ENCODE results near the gene ADCY7.

Gene ADCY7

DNA sequence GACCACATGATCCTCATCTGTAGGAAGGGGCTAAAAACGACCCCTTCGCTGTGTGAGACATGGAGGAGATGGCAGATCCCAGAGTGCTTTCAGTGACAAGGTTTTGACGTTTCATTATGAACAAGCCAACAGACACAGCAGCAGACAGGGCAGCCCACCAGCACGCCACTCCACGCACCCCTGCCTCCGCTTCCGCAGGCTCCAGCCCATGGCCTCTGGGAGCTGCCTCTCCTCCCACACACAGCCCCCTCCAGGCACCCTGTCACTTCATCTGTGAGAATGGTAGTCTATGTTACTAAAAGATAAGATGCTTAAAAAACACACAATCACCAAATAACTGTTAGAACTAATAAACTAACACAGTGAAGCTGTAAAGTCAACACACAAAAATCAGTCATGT is 12.3 kb upstream of the ADCY7 start:
- no peak for DNase-seq (ENCODE audit: extremely low spot score)
- POLR2A ChIA-PET, result interaction anchor here (0.9 kb wide), 1 partner anchor 13 kb away, joined by 3 read pairs; no protein-coding TSS in a partner anchor

DNA sequence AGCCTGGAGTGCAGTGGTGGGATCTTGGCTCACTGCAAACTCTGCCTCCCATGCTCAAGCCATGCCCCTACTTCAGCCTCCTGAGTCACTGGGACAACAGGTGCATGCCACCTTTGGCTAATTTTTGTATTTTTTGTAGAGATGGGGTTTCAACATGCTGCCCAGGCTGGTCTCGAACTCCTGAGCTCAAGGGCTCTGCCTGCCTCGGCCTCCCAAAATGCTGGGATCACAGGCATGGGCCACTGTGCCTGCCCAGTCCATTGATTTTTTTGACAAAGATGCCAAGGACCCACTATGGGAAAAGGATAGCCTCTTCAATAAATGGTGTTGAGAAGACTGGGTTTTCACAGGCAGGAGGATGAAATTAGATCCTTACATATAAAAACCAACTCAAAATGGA is 10.8 kb upstream of the ADCY7 start:
- DNase-seq (ENCODE audit: extremely low spot score), result no peak
- POLR2A ChIA-PET, result no interaction called here
- CTCF ChIA-PET, result interaction anchor here (0.7 kb wide), 1 partner anchor 550 kb away, joined by 3 read pairs; no protein-coding TSS in a partner anchor
- TF ChIP-seq PKNOX1 (IDR thresholded peaks at IDR 0.05), result no peak
- no peak for TF ChIP-seq TARDBP (IDR thresholded peaks at IDR 0.05)
- TF ChIP-seq ARNT (IDR thresholded peaks at IDR 0.05), result no peak
- TF ChIP-seq ZNF384 (IDR thresholded peaks at IDR 0.05), result no peak
- no peak for TF ChIP-seq FOXM1 (IDR thresholded peaks at IDR 0.05; ENCODE audit: borderline replicate concordance)
- no peak for TF ChIP-seq L3MBTL2 (conservative IDR thresholded peaks at IDR 0.05)
- TF ChIP-seq HDGF (IDR thresholded peaks at IDR 0.05; ENCODE audit: borderline replicate concordance), result no peak
- TF ChIP-seq FOXK2 (IDR thresholded peaks at IDR 0.05), result no peak
- no peak for TF ChIP-seq FOXA1 (IDR thresholded peaks at IDR 0.05)
- no peak for TF ChIP-seq ELF4 (IDR thresholded peaks at IDR 0.05)
- TF ChIP-seq LEF1 (IDR thresholded peaks at IDR 0.05; ENCODE audit: borderline replicate concordance), result no peak
- no peak for TF ChIP-seq BHLHE40 (IDR thresholded peaks at IDR 0.05; ENCODE audit: borderline replicate concordance)
- TF ChIP-seq SUZ12 (IDR thresholded peaks at IDR 0.05), result no peak
- no peak for TF ChIP-seq CTBP1 (IDR thresholded peaks at IDR 0.05; ENCODE audit: borderline replicate concordance)
- TF ChIP-seq NFRKB (IDR thresholded peaks at IDR 0.05), result no peak
- TF ChIP-seq SP1 (IDR thresholded peaks at IDR 0.05), result no peak

More for the DNA sequence above, 12.3 kb upstream of the ADCY7 start:
- no peak for TF ChIP-seq ZNF384 (IDR thresholded peaks at IDR 0.05)
- TF ChIP-seq ELF4 (IDR thresholded peaks at IDR 0.05), result no peak
- TF ChIP-seq TARDBP (IDR thresholded peaks at IDR 0.05), result no peak
- CTCF ChIA-PET, result no interaction called here

DNA sequence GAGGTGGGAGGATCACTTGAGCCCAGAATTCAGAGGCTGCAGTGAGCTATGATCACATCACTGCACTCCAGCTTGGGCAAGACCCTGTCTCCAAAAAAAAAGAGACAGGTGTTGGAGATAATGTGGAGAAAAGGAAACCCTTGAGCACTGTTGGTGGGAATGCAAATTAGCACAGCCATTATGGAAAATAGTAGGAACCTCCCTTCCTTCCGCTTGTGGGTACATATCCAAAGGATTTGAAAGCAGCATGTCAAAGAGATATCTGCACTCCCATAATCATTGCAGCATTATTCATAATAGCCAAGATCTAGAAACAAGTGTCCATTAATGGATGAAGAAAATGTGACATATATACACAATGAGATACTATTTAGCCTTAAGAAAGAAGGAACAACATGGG is 9.7 kb upstream of the ADCY7 start:
- TF ChIP-seq NFRKB (IDR thresholded peaks at IDR 0.05) (no peak), FOXA1 (IDR thresholded peaks at IDR 0.05) (no peak), ZNF384 (IDR thresholded peaks at IDR 0.05) (no peak), ELF4 (IDR thresholded peaks at IDR 0.05) (no peak), PKNOX1 (IDR thresholded peaks at IDR 0.05) (no peak), FOXM1 (IDR thresholded peaks at IDR 0.05; ENCODE audit: borderline replicate concordance) (no peak), ARNT (IDR thresholded peaks at IDR 0.05) (no peak), L3MBTL2 (conservative IDR thresholded peaks at IDR 0.05) (no peak)
- DNase-seq (ENCODE audit: extremely low spot score), result no peak
- ChIA-PET POLR2A (no interaction called here), CTCF (no interaction called here)

GRCh38 chr16:50257876-50258275 is 8.5 kb upstream of the ADCY7 start:
- POLR2A ChIA-PET, result no interaction called here
- CTCF ChIA-PET, result no interaction called here
- no peak for DNase-seq (ENCODE audit: extremely low spot score)
- no peak for TF ChIP-seq FOXA1 (IDR thresholded peaks at IDR 0.05)
- TF ChIP-seq HDGF (IDR thresholded peaks at IDR 0.05; ENCODE audit: borderline replicate concordance), result no peak
- no peak for TF ChIP-seq FOXK2 (IDR thresholded peaks at IDR 0.05)
- TF ChIP-seq NFRKB (IDR thresholded peaks at IDR 0.05), result no peak
- TF ChIP-seq LEF1 (IDR thresholded peaks at IDR 0.05; ENCODE audit: borderline replicate concordance), result no peak
- no peak for TF ChIP-seq FOXM1 (IDR thresholded peaks at IDR 0.05; ENCODE audit: borderline replicate concordance)
- no peak for TF ChIP-seq CTBP1 (IDR thresholded peaks at IDR 0.05; ENCODE audit: borderline replicate concordance)
- TF ChIP-seq SP1 (IDR thresholded peaks at IDR 0.05), result no peak
- no peak for TF ChIP-seq ELF4 (IDR thresholded peaks at IDR 0.05)

GRCh38 chr16:50259334-50260205 is 6.8 kb upstream of the ADCY7 start:
- POLR2A ChIA-PET, result no interaction called here

More at GRCh38 chr16:50259334-50260205, 6.8 kb upstream of the ADCY7 start:
- CTCF ChIA-PET, result no interaction called here
- TF ChIP-seq SP1 (IDR thresholded peaks at IDR 0.05), result no peak
- TF ChIP-seq FOXK2 (IDR thresholded peaks at IDR 0.05), result no peak
- no peak for TF ChIP-seq NFRKB (IDR thresholded peaks at IDR 0.05)
- no peak for TF ChIP-seq ARNT (IDR thresholded peaks at IDR 0.05)
- no peak for TF ChIP-seq FOXM1 (IDR thresholded peaks at IDR 0.05; ENCODE audit: borderline replicate concordance)
- no peak; the same call in 1 of the 2 replicates for TF ChIP-seq FOXA1 (IDR thresholded peaks at IDR 0.05)
- TF ChIP-seq ZNF384 (IDR thresholded peaks at IDR 0.05), result no peak
- TF ChIP-seq CTBP1 (IDR thresholded peaks at IDR 0.05; ENCODE audit: borderline replicate concordance), result no peak
- TF ChIP-seq LEF1 (IDR thresholded peaks at IDR 0.05; ENCODE audit: borderline replicate concordance), result no peak
- TF ChIP-seq PKNOX1 (IDR thresholded peaks at IDR 0.05), result no peak
- no peak for TF ChIP-seq TARDBP (IDR thresholded peaks at IDR 0.05)
- no peak for TF ChIP-seq ELF4 (IDR thresholded peaks at IDR 0.05)
- no peak for TF ChIP-seq BHLHE40 (IDR thresholded peaks at IDR 0.05; ENCODE audit: borderline replicate concordance)
- no peak for TF ChIP-seq HDGF (IDR thresholded peaks at IDR 0.05; ENCODE audit: borderline replicate concordance)
- TF ChIP-seq L3MBTL2 (conservative IDR thresholded peaks at IDR 0.05), result no peak
- TF ChIP-seq SUZ12 (IDR thresholded peaks at IDR 0.05), result no peak
- no peak for DNase-seq (ENCODE audit: extremely low spot score)
